ENCODE data around the gene MYCBP2.

The MYCBP2 gene

DNA sequence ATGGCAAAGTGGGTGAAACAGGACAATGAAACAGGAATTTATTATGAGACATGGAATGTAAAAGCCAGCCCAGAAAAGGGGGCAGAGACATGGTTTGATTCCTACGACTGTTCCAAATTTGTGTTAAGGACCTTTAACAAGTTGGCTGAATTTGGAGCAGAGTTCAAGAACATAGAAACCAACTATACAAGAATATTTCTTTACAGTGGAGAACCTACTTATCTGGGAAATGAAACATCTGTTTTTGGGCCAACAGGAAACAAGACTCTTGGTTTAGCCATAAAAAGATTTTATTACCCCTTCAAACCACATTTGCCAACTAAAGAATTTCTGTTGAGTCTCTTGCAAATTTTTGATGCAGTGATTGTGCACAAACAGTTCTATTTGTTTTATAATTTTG, 326.4 kb downstream of the MYCBP2 start:
- in situ Hi-C loops (cut with MboI; ENCODE audit: low sequenced_read_pairs): no loop called here
